ENCODE results near the gene PQBP1.

The PQBP1 gene

GRCh38 chrX:48934581-48935300 lies 37.0 kb downstream of the PQBP1 start:
- Histone ChIP-seq H3K9me2 (replicated peaks; ENCODE audit: insufficient read depth, low read length) (no peaks in the 10 kb centered on the region), H3K9me3 (replicated peaks; ENCODE audit: insufficient read depth, low read length) (no peaks in the 10 kb centered on the region), H3K36me3 (replicated peaks; ENCODE audit: insufficient read depth, low read length) (no peaks in the 10 kb centered on the region), H3K9ac (ENCODE audit: low read length) (no peak overlapping the region; the same call in 1 of the 2 replicates), H3K4me1 (ENCODE audit: low read length) (peaks cover 57% of the 10 kb centered on the region), H3F3A (ENCODE audit: insufficient read depth, low read length) (peaks cover 52% of the 10 kb centered on the region), H4K20me1 (ENCODE audit: insufficient read depth, low read length) (no peaks in the 10 kb centered on the region), H3K4me3 (ENCODE audit: low read length) (no peak overlapping the region), H3K4me2 (ENCODE audit: low read depth, low read length) (no peak overlapping the region), H2AFZ (ENCODE audit: low read length) (no peak overlapping the region), H3K27me3 (replicated peaks; ENCODE audit: insufficient read depth, low read length) (no peaks in the 10 kb centered on the region), H3K27ac (ENCODE audit: low read length) (peak overlapping the region; percentile 92), H3K79me2 (ENCODE audit: low read length) (peaks cover 45% of the 10 kb centered on the region)
- no peak for DNase-seq
- TF ChIP-seq EZH2phosphoT487 (IDR thresholded peaks at IDR 0.05; ENCODE audit: low read length) (no peak), CTCF (IDR thresholded peaks at IDR 0.05; ENCODE audit: low read length) (no peak), EZH2 (optimal IDR thresholded peaks at IDR 0.05; ENCODE audit: low read depth, low read length) (no peak)

GRCh38 chrX:48935301-48935670 lies 37.6 kb downstream of the PQBP1 start:
- peaks cover 45% of the 10 kb centered on the region for H3K79me2 ChIP-seq (ENCODE audit: low read length)

GRCh38 chrX:48936429-48937053 lies 38.8 kb downstream of the PQBP1 start:
- Histone ChIP-seq H2AFZ (ENCODE audit: low read length) (no peak overlapping the region), H3K36me3 (replicated peaks; ENCODE audit: insufficient read depth, low read length) (no peaks in the 10 kb centered on the region), H3K9me3 (replicated peaks; ENCODE audit: insufficient read depth, low read length) (no peaks in the 10 kb centered on the region), H3K9ac (ENCODE audit: low read length) (peak overlapping the region; percentile 75), H3K4me1 (ENCODE audit: low read length) (peaks cover 73% of the 10 kb centered on the region), H3K4me2 (ENCODE audit: low read depth, low read length) (peak overlapping the region; percentile 59), H4K20me1 (ENCODE audit: insufficient read depth, low read length) (no peaks in the 10 kb centered on the region), H3K4me3 (ENCODE audit: low read length) (no peak overlapping the region; the same call in 1 of the 2 replicates), H3F3A (ENCODE audit: insufficient read depth, low read length) (peaks cover 65% of the 10 kb centered on the region), H3K9me2 (replicated peaks; ENCODE audit: insufficient read depth, low read length) (no peaks in the 10 kb centered on the region), H3K27ac (ENCODE audit: low read length) (peak overlapping the region; percentile 100), H3K27me3 (replicated peaks; ENCODE audit: insufficient read depth, low read length) (no peaks in the 10 kb centered on the region), H3K79me2 (ENCODE audit: low read length) (peaks cover 45% of the 10 kb centered on the region)
- no peak for DNase-seq
- TF ChIP-seq EZH2 (optimal IDR thresholded peaks at IDR 0.05; ENCODE audit: low read depth, low read length), result no peak

More at GRCh38 chrX:48935301-48935670, 37.6 kb downstream of the PQBP1 start:
- no peak overlapping the region for H3K4me2 ChIP-seq (ENCODE audit: low read depth, low read length)
- no peak overlapping the region for H3K9ac ChIP-seq (ENCODE audit: low read length)
- H4K20me1 ChIP-seq (ENCODE audit: insufficient read depth, low read length), result no peaks in the 10 kb centered on the region
- H3K9me2 ChIP-seq (replicated peaks; ENCODE audit: insufficient read depth, low read length), result no peaks in the 10 kb centered on the region
- DNase-seq, result no peak
- H2AFZ ChIP-seq (ENCODE audit: low read length), result no peak overlapping the region
- H3K4me3 ChIP-seq (ENCODE audit: low read length), result no peak overlapping the region
- peaks cover 62% of the 10 kb centered on the region for H3K4me1 ChIP-seq (ENCODE audit: low read length)
- H3K27ac ChIP-seq (ENCODE audit: low read length), result peak overlapping the region; percentile 92
- TF ChIP-seq EZH2phosphoT487 (IDR thresholded peaks at IDR 0.05; ENCODE audit: low read length) (no peak), EZH2 (optimal IDR thresholded peaks at IDR 0.05; ENCODE audit: low read depth, low read length) (no peak), CTCF (IDR thresholded peaks at IDR 0.05; ENCODE audit: low read length) (no peak)
- H3K9me3 ChIP-seq (replicated peaks; ENCODE audit: insufficient read depth, low read length), result no peaks in the 10 kb centered on the region
- no peaks in the 10 kb centered on the region for H3K27me3 ChIP-seq (replicated peaks; ENCODE audit: insufficient read depth, low read length)
- no peaks in the 10 kb centered on the region for H3K36me3 ChIP-seq (replicated peaks; ENCODE audit: insufficient read depth, low read length)
- peaks cover 58% of the 10 kb centered on the region for H3F3A ChIP-seq (ENCODE audit: insufficient read depth, low read length)
